ENCODE measurements around the gene LRFN5. TPM values are rescaled to one million over a fixed set of nuclear protein-coding genes. Genes with fewer than 3 reads are reported as not detected.

LRFN5 gene
- total and polyA plus RNA-seq, 2 experiments from 2014 or later = 1.8 to 8.8 TPM

GRCh38 chr14:41761204-41761603, 154.5 kb downstream of the LRFN5 start:
- Histone ChIP-seq H2AFZ (no peak overlapping the region), H3K36me3 (replicated peaks; ENCODE audit: insufficient read depth, low read depth) (no peaks in the 10 kb centered on the region), H3K4me2 (no peak overlapping the region), H3K27me3 (no peaks in the 10 kb centered on the region), H4K20me1 (ENCODE audit: insufficient read depth, poor library complexity, severe bottlenecking) (no peaks in the 10 kb centered on the region), H3K9me2 (replicated peaks; ENCODE audit: insufficient read depth) (no peaks in the 10 kb centered on the region), H3K79me2 (no peaks in the 10 kb centered on the region), H3K4me3 (no peak overlapping the region), H3K9me3 (ENCODE audit: low read depth) (no peaks in the 10 kb centered on the region), H3K27ac (no peak overlapping the region), H3K4me1 (ENCODE audit: insufficient read depth) (no peaks in the 10 kb centered on the region)
- TF ChIP-seq, protein P1, sequence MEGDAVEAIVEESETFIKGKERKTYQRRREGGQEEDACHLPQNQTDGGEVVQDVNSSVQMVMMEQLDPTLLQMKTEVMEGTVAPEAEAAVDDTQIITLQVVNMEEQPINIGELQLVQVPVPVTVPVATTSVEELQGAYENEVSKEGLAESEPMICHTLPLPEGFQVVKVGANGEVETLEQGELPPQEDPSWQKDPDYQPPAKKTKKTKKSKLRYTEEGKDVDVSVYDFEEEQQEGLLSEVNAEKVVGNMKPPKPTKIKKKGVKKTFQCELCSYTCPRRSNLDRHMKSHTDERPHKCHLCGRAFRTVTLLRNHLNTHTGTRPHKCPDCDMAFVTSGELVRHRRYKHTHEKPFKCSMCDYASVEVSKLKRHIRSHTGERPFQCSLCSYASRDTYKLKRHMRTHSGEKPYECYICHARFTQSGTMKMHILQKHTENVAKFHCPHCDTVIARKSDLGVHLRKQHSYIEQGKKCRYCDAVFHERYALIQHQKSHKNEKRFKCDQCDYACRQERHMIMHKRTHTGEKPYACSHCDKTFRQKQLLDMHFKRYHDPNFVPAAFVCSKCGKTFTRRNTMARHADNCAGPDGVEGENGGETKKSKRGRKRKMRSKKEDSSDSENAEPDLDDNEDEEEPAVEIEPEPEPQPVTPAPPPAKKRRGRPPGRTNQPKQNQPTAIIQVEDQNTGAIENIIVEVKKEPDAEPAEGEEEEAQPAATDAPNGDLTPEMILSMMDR (IDR thresholded peaks at IDR 0.05; ENCODE audit: poor library complexity) = no peak
- TF ChIP-seq EZH2phosphoT487 (IDR thresholded peaks at IDR 0.05; ENCODE audit: low read depth, severe bottlenecking, unreplicated experiment) = no peak
- no peak for TF ChIP-seq EZH2 (IDR thresholded peaks at IDR 0.05; ENCODE audit: borderline replicate concordance)
- no peak for DNase-seq (ENCODE audit: low spot score)
- 85% methylated on average over 2 of the region's 2 CpGs for WGBS (ENCODE audit: low lambda C conversion rate, missing lambda C conversion rate)

- Histone ChIP-seq H3K4me3 (no peak overlapping the region), H3K79me2 (no peaks in the 10 kb centered on the region), H2AFZ (no peak overlapping the region), H3K9me2 (replicated peaks; ENCODE audit: insufficient read depth) (no peaks in the 10 kb centered on the region), H3K4me2 (no peak overlapping the region), H3K36me3 (replicated peaks; ENCODE audit: insufficient read depth, low read depth) (no peaks in the 10 kb centered on the region), H3K4me1 (ENCODE audit: insufficient read depth) (no peaks in the 10 kb centered on the region), H3K27me3 (no peaks in the 10 kb centered on the region), H3K9me3 (ENCODE audit: low read depth) (no peaks in the 10 kb centered on the region), H4K20me1 (ENCODE audit: insufficient read depth, poor library complexity, severe bottlenecking) (no peaks in the 10 kb centered on the region), H3K27ac (no peak overlapping the region)
- TF ChIP-seq EZH2phosphoT487 (IDR thresholded peaks at IDR 0.05; ENCODE audit: low read depth, severe bottlenecking, unreplicated experiment) (no peak), EZH2 (IDR thresholded peaks at IDR 0.05; ENCODE audit: borderline replicate concordance) (no peak)
- TF ChIP-seq, protein P1 (IDR thresholded peaks at IDR 0.05; ENCODE audit: poor library complexity) = no peak
- no peak for DNase-seq (ENCODE audit: low spot score)
- 81% methylated on average over 5 of the region's 5 CpGs for WGBS (ENCODE audit: low lambda C conversion rate, missing lambda C conversion rate)
Measured at GRCh38 chr14:41766772-41767171, 160.1 kb downstream of the LRFN5 start.

GRCh38 chr14:41773536-41774279, 167.0 kb downstream of the LRFN5 start:
- Histone ChIP-seq H2AFZ (no peak overlapping the region), H3K4me2 (no peak overlapping the region), H3K9me2 (replicated peaks; ENCODE audit: insufficient read depth) (no peaks in the 10 kb centered on the region), H3K4me1 (ENCODE audit: insufficient read depth) (no peaks in the 10 kb centered on the region), H3K27me3 (no peaks in the 10 kb centered on the region), H3K27ac (no peak overlapping the region), H3K4me3 (no peak overlapping the region), H3K79me2 (no peaks in the 10 kb centered on the region), H4K20me1 (ENCODE audit: insufficient read depth, poor library complexity, severe bottlenecking) (no peaks in the 10 kb centered on the region), H3K9me3 (ENCODE audit: low read depth) (no peaks in the 10 kb centered on the region), H3K36me3 (replicated peaks; ENCODE audit: insufficient read depth, low read depth) (no peaks in the 10 kb centered on the region)
- WGBS (ENCODE audit: low lambda C conversion rate, missing lambda C conversion rate) = 77% methylated on average over 1 of the region's 1 CpG
- TF ChIP-seq EZH2 (IDR thresholded peaks at IDR 0.05; ENCODE audit: borderline replicate concordance) (no peak), EZH2phosphoT487 (IDR thresholded peaks at IDR 0.05; ENCODE audit: low read depth, severe bottlenecking, unreplicated experiment) (no peak)
- TF ChIP-seq, protein P1 (IDR thresholded peaks at IDR 0.05; ENCODE audit: poor library complexity) = no peak
- DNase-seq (ENCODE audit: low spot score) = no peak

All from hepatocyte (in vitro differentiated cells).